ENCODE data around the gene ATP8B4. TPM values are rescaled to one million over a fixed set of nuclear protein-coding genes. Genes with fewer than 3 reads are reported as not detected.
"Not testable (repeated sequence)": the region's sequence is repeated elsewhere in the genome, so short reads cannot be mapped to it uniquely, and the experiment has no call there.

Gene ATP8B4
- total RNA-seq, 1 donor from 2014 or later, result 45.8 TPM

DNA sequence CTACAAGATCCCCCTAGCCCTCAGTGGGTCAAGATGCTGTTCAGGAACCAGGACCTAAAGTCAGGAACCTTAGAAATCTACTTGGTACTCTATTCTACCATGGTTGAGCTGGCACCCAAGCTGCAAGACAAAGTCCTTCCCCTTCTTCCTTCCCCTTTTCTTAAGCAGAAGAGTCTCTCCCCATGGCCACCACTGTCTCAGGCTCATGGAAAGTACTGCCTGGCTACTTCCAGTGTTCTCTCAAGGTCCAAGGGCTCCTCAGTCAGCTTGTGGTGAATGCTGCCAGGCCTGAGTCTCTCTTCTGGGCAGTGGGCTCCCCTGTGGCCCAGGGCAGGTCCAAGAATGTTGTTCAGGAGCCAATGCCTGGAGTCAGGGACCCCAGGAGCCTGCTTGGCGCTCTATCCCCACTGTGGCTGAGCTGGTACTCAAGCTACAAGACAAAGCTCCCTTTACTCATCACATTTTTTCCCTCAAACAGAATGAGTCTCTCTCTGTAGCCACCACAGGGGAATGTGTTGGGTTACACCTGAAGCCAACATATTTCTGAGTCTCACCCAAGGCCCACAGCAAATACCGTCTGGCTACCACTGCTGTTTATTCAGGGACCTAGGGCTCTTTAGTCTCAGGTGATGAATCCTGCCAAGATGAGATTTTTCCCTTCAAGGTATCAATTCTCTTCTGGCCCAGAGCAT, 44.8 kb upstream of the ATP8B4 start:
- no peaks in the 10 kb centered on the region for H3K27me3 Mint-ChIP-seq (ENCODE audit: unreplicated experiment)
- no peak overlapping the region for H3K27ac Mint-ChIP-seq (ENCODE audit: unreplicated experiment)
- H3K9me3 Mint-ChIP-seq (ENCODE audit: unreplicated experiment), result peaks cover 4% of the 10 kb centered on the region
- no peak overlapping the region for H3K4me3 Mint-ChIP-seq (ENCODE audit: unreplicated experiment)
- no peak for DNase-seq (ENCODE audit: low spot score)
- no peaks in the 10 kb centered on the region for H3K4me1 Mint-ChIP-seq (ENCODE audit: unreplicated experiment)
- TF ChIP-seq, protein P1, sequence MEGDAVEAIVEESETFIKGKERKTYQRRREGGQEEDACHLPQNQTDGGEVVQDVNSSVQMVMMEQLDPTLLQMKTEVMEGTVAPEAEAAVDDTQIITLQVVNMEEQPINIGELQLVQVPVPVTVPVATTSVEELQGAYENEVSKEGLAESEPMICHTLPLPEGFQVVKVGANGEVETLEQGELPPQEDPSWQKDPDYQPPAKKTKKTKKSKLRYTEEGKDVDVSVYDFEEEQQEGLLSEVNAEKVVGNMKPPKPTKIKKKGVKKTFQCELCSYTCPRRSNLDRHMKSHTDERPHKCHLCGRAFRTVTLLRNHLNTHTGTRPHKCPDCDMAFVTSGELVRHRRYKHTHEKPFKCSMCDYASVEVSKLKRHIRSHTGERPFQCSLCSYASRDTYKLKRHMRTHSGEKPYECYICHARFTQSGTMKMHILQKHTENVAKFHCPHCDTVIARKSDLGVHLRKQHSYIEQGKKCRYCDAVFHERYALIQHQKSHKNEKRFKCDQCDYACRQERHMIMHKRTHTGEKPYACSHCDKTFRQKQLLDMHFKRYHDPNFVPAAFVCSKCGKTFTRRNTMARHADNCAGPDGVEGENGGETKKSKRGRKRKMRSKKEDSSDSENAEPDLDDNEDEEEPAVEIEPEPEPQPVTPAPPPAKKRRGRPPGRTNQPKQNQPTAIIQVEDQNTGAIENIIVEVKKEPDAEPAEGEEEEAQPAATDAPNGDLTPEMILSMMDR (IDR thresholded peaks at IDR 0.05; ENCODE audit: unreplicated experiment), result no peak
- H3K36me3 Mint-ChIP-seq (ENCODE audit: low read depth, unreplicated experiment), result no peaks in the 10 kb centered on the region

DNA sequence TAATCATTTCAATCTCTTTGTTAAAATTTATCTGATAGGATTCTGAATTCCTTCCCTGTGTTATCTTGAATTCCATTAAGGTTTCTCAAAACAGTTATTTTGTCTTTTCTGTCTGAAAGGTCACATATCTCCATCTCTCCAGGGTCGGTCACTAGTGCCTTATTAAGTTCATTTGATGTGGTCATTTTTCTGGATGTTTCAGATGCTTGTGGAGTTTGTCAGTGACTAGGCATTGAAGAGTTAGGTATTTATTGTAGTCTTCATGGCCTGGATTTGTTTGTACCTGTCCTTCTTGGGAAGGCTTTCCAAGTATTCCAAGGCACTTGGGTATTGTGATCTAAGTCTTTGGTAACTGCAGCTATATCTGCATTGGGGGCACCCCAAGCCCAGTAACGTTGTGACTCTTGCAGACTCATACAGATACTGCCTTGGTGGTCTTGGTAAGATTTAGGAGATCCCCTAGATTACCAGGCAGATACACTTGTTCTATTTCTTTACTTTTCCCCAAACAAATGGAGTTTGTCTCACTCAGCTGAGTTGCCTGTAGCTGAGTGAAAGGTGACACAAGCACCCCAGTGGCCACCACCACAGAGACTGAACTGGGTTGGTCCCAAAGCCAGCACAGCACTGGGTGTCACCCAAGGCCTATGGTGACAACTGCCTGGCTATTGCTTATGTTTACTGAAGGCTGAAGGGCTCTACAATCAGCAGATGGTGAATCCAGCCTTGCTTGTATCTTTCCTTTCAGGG, 44.1 kb upstream of the ATP8B4 start:
- no peaks in the 10 kb centered on the region for H3K27me3 Mint-ChIP-seq (ENCODE audit: unreplicated experiment)
- no peak overlapping the region for H3K27ac Mint-ChIP-seq (ENCODE audit: unreplicated experiment)
- peaks cover 6% of the 10 kb centered on the region for H3K9me3 Mint-ChIP-seq (ENCODE audit: unreplicated experiment)
- TF ChIP-seq, protein P1 (IDR thresholded peaks at IDR 0.05; ENCODE audit: unreplicated experiment), result no peak
- H3K4me3 Mint-ChIP-seq (ENCODE audit: unreplicated experiment), result no peak overlapping the region
- no peaks in the 10 kb centered on the region for H3K36me3 Mint-ChIP-seq (ENCODE audit: low read depth, unreplicated experiment)
- no peaks in the 10 kb centered on the region for H3K4me1 Mint-ChIP-seq (ENCODE audit: unreplicated experiment)
- DNase-seq (ENCODE audit: low spot score), result no peak

DNA sequence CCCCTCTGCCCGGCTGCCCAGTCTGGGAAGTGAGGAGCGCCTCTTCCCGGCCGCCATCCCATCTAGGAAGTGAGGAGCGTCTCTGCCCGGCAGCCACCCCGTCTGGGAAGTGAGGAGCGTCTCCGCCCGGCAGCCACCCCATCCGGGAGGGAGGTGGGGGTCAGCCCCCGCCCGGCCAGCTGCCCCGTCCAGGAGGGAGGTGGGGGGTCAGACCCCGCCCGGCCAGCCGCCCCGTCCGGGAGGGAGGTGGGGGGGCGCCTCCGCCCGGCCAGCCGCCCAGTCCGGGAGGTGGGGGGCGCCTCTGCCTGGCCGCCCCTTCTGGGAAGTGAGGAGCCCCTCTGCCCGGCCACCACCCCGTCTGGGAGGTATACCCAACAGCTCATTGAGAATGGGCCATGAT, 39.2 kb upstream of the ATP8B4 start:
- not testable (repeated sequence) for H3K36me3 Mint-ChIP-seq (ENCODE audit: low read depth, unreplicated experiment); H3K4me1 Mint-ChIP-seq (ENCODE audit: unreplicated experiment); H3K27ac Mint-ChIP-seq (ENCODE audit: unreplicated experiment); H3K4me3 Mint-ChIP-seq (ENCODE audit: unreplicated experiment); DNase-seq (ENCODE audit: low spot score); H3K27me3 Mint-ChIP-seq (ENCODE audit: unreplicated experiment)
- H3K9me3 Mint-ChIP-seq (ENCODE audit: unreplicated experiment), result peaks cover 13% of the 10 kb centered on the region

DNA sequence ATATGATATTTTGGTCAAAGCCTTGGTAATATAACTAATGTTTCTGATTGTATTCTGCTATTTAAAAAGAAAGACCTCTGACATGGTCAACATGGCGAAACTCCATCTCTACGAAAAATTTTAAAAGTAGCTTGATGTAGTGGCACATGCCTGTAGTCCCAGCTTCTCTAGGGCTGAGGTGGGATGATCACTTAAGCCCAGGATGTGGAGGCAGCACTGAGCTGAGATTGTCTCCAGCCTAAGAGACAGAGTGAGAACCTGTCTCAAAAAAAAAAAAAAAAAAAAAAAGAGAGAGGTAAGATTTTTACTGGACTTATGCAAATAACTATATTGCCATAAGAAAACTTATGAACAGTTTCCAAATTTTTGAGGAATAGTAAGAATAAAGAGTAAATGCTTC, 32.4 kb upstream of the ATP8B4 start:
- TF ChIP-seq, protein P1 (IDR thresholded peaks at IDR 0.05; ENCODE audit: unreplicated experiment), result no peak
- H3K27ac Mint-ChIP-seq (ENCODE audit: unreplicated experiment), result no peak overlapping the region
- no peaks in the 10 kb centered on the region for H3K27me3 Mint-ChIP-seq (ENCODE audit: unreplicated experiment)
- peaks cover 4% of the 10 kb centered on the region for H3K4me1 Mint-ChIP-seq (ENCODE audit: unreplicated experiment)
- no peak for DNase-seq (ENCODE audit: low spot score)
- no peaks in the 10 kb centered on the region for H3K9me3 Mint-ChIP-seq (ENCODE audit: unreplicated experiment)
- no peak overlapping the region for H3K4me3 Mint-ChIP-seq (ENCODE audit: unreplicated experiment)
- no peaks in the 10 kb centered on the region for H3K36me3 Mint-ChIP-seq (ENCODE audit: low read depth, unreplicated experiment)

DNA sequence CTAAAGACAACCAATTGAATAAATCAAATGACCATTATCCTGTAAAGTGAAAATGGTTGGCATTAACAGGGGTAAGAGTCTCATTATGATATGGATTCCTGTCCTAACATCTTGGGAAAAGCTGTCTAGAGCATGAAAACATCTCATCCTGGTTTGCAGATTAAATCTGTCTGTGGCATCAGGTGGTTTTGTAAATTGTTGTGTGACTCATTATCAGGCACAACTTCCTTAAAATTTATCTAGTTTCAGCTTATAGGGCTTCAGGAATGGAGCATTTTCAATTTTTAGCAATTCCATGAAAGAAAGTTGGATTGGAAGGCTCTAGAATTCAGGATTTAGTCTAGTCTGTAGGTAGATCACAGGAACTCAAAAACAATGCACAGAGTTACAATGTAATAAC, 31.8 kb upstream of the ATP8B4 start:
- Mint-ChIP-seq H3K36me3 (ENCODE audit: low read depth, unreplicated experiment) (no peaks in the 10 kb centered on the region), H3K4me1 (ENCODE audit: unreplicated experiment) (peaks cover 5% of the 10 kb centered on the region), H3K27me3 (ENCODE audit: unreplicated experiment) (no peaks in the 10 kb centered on the region), H3K27ac (ENCODE audit: unreplicated experiment) (no peak overlapping the region), H3K9me3 (ENCODE audit: unreplicated experiment) (no peaks in the 10 kb centered on the region), H3K4me3 (ENCODE audit: unreplicated experiment) (no peak overlapping the region)
- TF ChIP-seq, protein P1 (IDR thresholded peaks at IDR 0.05; ENCODE audit: unreplicated experiment), result no peak
- DNase-seq (ENCODE audit: low spot score), result no peak
